Measurements from ENCODE around the gene CTNNA3.

- no peak for TF ChIP-seq ZNF629 (tag by site-specific recombination; IDR thresholded peaks at IDR 0.05)
- no peak for TF ChIP-seq ZNF707 (tag by site-specific recombination; IDR thresholded peaks at IDR 0.05)
- TF ChIP-seq ZBTB48 (tag by site-specific recombination; IDR thresholded peaks at IDR 0.05), result no peak
- TF ChIP-seq, protein P1, sequence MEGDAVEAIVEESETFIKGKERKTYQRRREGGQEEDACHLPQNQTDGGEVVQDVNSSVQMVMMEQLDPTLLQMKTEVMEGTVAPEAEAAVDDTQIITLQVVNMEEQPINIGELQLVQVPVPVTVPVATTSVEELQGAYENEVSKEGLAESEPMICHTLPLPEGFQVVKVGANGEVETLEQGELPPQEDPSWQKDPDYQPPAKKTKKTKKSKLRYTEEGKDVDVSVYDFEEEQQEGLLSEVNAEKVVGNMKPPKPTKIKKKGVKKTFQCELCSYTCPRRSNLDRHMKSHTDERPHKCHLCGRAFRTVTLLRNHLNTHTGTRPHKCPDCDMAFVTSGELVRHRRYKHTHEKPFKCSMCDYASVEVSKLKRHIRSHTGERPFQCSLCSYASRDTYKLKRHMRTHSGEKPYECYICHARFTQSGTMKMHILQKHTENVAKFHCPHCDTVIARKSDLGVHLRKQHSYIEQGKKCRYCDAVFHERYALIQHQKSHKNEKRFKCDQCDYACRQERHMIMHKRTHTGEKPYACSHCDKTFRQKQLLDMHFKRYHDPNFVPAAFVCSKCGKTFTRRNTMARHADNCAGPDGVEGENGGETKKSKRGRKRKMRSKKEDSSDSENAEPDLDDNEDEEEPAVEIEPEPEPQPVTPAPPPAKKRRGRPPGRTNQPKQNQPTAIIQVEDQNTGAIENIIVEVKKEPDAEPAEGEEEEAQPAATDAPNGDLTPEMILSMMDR (tag by site-specific recombination; IDR thresholded peaks at IDR 0.05), result no peak
- TF ChIP-seq ZNF76 (tag by site-specific recombination; IDR thresholded peaks at IDR 0.05; ENCODE audit: borderline replicate concordance, low read depth), result no peak
- no peak for TF ChIP-seq ZNF175 (tag by site-specific recombination; IDR thresholded peaks at IDR 0.05)
- no peak for TF ChIP-seq ZNF398 (tag by site-specific recombination; IDR thresholded peaks at IDR 0.05)
- TF ChIP-seq ZNF274 (IDR thresholded peaks at IDR 0.05; ENCODE audit: low read length), result no peak
- TF ChIP-seq ZNF274 (tag by site-specific recombination; IDR thresholded peaks at IDR 0.05; ENCODE audit: borderline replicate concordance), result no peak
- TF ChIP-seq YY1 (tag by site-specific recombination; IDR thresholded peaks at IDR 0.05), result no peak
Observed at GRCh38 chr10:66472156-66472555, 1223.8 kb downstream of the CTNNA3 start.
